Left lung (tissue), 10 donors: ENCODE data around the gene ZIC4. TPM values are rescaled to one million over a fixed set of nuclear protein-coding genes. Genes with fewer than 3 reads are reported as not detected.

Experiments
- ATAC-seq: fragments of 200-7000 bp; cut with Tn5 transposase; one replicate; pipeline ENCODE4 v1.9.1; 2020; ENCODE audit warnings: moderate library complexity
- DNase-seq, 4 donors: peaks; one replicate each; pipeline ENCODE4 v3.0.0-alpha.2; 2013 to 2020
- H3K27ac ChIP-seq, 2 donors: fragments of 200-600 bp; sonication (generic) in 1 of 2; one replicate each; pipeline versions ENCODE4 v1.5.0 to v1.8.0; 2020 to 2021
- H3K27me3 ChIP-seq, 2 donors: fragments of 200-600 bp; sonication (generic) in 1 of 2; one replicate each; pipeline versions ENCODE4 v1.5.0 to v1.8.0; 2020 to 2021
- H3K36me3 ChIP-seq, 2 donors: fragments of 200-600 bp; sonication (generic) in 1 of 2; one replicate each; pipeline versions ENCODE4 v1.5.0 to v1.8.0; 2020 to 2021
- H3K4me1 ChIP-seq, 2 donors: fragments of 200-600 bp; one replicate each; pipeline ENCODE4 v1.8.0; 2021
- H3K4me3 ChIP-seq, 2 donors: fragments of 200-600 bp; sonication (generic) in 1 of 2; one replicate each; pipeline versions ENCODE4 v1.5.0 to v1.8.0; 2020 to 2021; ENCODE audit warnings: mild to moderate bottlenecking in 1 of 2
- H3K9me3 ChIP-seq, 2 donors: fragments of 200-600 bp; sonication (generic) in 1 of 2; one replicate each; pipeline versions ENCODE4 v1.5.0 to v1.8.0; 2020 to 2021
- CTCF ChIP-seq, 2 donors: fragments of 200-600 bp; sonication (generic) in 1 of 2; IDR thresholded peaks; one replicate each; pipeline versions ENCODE4 v1.5.0 to v1.8.0; 2021; ENCODE audit warnings: antibody characterized with exemption in 2 of 2
- intact Hi-C, 2 donors: fragments of 100-400 bp; cut with DNase I; formaldehyde crosslinking; loops; one replicate each; pipeline versions ENCODE4 v1.11.2 to v1.14.2; 2022
- polyA plus RNA-seq, 6 donors: library from polyadenylated mRNA; unstranded; fragments of 120-200 nt; gene quantifications; one replicate each; pipeline ENCODE4 v1.2.1, GENCODE V29; 2013; ENCODE audit not compliant: insufficient read length in 6 of 6
- total RNA-seq, 2 donors: library from RNA; stranded (reverse); fragmentation: NEBNext Ultra II Directional; extraction: Animal tissue kit (Norgen Biotek cat#: 25700); gene quantifications; one replicate each; pipeline ENCODE4 v1.2.1, GENCODE V29; 2021
- donor health status: DM: no; HTN: yes; CAD: no.
- donor health status: DM: no; HTN: no; CAD: no.

ZIC4 gene
- total and polyA plus RNA-seq, 8 donors, result not detected

- Histone ChIP-seq H3K4me3 (no peak overlapping the region), H3K9me3 (no peaks in the 10 kb centered on the region), H3K27me3 (peaks cover 97 to 100% of the 10 kb centered on the region in 2 donors), H3K36me3 (no peaks in the 10 kb centered on the region), H3K4me1 (peaks cover 3% of the 10 kb centered on the region in 2 donors), H3K27ac (no peak overlapping the region)
- DNase-seq (no peak), ATAC-seq (no peak)
- intact Hi-C loops, result no loop called here
- TF ChIP-seq CTCF (IDR thresholded peaks at IDR 0.05), result no peak
These were observed 12.0 kb upstream of the ZIC4 start for GRCh38 chr3:147418371-147418781.

- Histone ChIP-seq H3K27ac (no peak overlapping the region), H3K4me1 (peaks cover 3 to 9% of the 10 kb centered on the region in 2 donors), H3K9me3 (no peaks in the 10 kb centered on the region), H3K4me3 (no peak overlapping the region), H3K27me3 (peaks cover 97 to 100% of the 10 kb centered on the region in 2 donors), H3K36me3 (no peaks in the 10 kb centered on the region)
- no peak for ATAC-seq
- intact Hi-C loops, result no loop called here
- no peak for DNase-seq
- TF ChIP-seq CTCF (IDR thresholded peaks at IDR 0.05), result no peak
These were observed 11.4 kb upstream of the ZIC4 start for GRCh38 chr3:147417551-147418295.

- no peak for ATAC-seq
- intact Hi-C loops, result no loop called here
- H3K36me3 ChIP-seq, result no peaks in the 10 kb centered on the region
- no peak for TF ChIP-seq CTCF (IDR thresholded peaks at IDR 0.05)
- no peak overlapping the region for H3K4me3 ChIP-seq
- peaks cover 98 to 100% of the 10 kb centered on the region in 2 donors for H3K27me3 ChIP-seq
- H3K4me1 ChIP-seq, result peaks cover 3 to 9% of the 10 kb centered on the region in 2 donors
- H3K9me3 ChIP-seq, result no peaks in the 10 kb centered on the region
- no peak for DNase-seq
- no peak overlapping the region for H3K27ac ChIP-seq
These were observed 10.6 kb upstream of the ZIC4 start for GRCh38 chr3:147416931-147417330.

- no peak for DNase-seq
- no peak for TF ChIP-seq CTCF (IDR thresholded peaks at IDR 0.05)
- no peak overlapping the region for H3K4me3 ChIP-seq
- peaks cover 4 to 10% of the 10 kb centered on the region in 2 donors for H3K4me1 ChIP-seq
- no peaks in the 10 kb centered on the region for H3K36me3 ChIP-seq
- peaks cover 98 to 100% of the 10 kb centered on the region in 2 donors for H3K27me3 ChIP-seq
- no peaks in the 10 kb centered on the region for H3K9me3 ChIP-seq
- intact Hi-C loops, result no loop called here
- ATAC-seq, result no peak
- no peak overlapping the region for H3K27ac ChIP-seq
These were observed 9.5 kb upstream of the ZIC4 start for GRCh38 chr3:147415874-147416273.

- no peak overlapping the region for H3K4me3 ChIP-seq
- intact Hi-C loops, result no loop called here
- peaks cover 98 to 100% of the 10 kb centered on the region in 2 donors for H3K27me3 ChIP-seq
- H3K36me3 ChIP-seq, result no peaks in the 10 kb centered on the region
- no peaks in the 10 kb centered on the region for H3K9me3 ChIP-seq
- peaks cover 10 to 16% of the 10 kb centered on the region in 2 donors for H3K4me1 ChIP-seq
- DNase-seq (no peak), ATAC-seq (no peak)
- no peak overlapping the region for H3K27ac ChIP-seq
- no peak for TF ChIP-seq CTCF (IDR thresholded peaks at IDR 0.05)
These were observed 8.9 kb upstream of the ZIC4 start for GRCh38 chr3:147415286-147415685.
